Kidney epithelial cell (primary cell): ENCODE measurements around the gene DOC2B. TPM values are rescaled to one million over a fixed set of nuclear protein-coding genes. Genes with fewer than 3 reads are reported as not detected.
"Not testable (repeated sequence)": the region's sequence is repeated elsewhere in the genome, so short reads cannot be mapped to it uniquely, and the experiment has no call there.

Source experiments
- DNase-seq: peaks from one replicate; pipeline ENCODE4 v3.0.0-alpha.2; 2010; ENCODE audit warnings: low read depth
- H3K27me3 ChIP-seq: 2 replicates; pipeline ENCODE4 v1.6.0; 2011; ENCODE audit warnings: low read length; ENCODE audit not compliant: control insufficient read depth, insufficient read depth
- H3K36me3 ChIP-seq: 2 replicates; pipeline ENCODE4 v1.5.1; 2011; ENCODE audit warnings: low read length; ENCODE audit not compliant: control insufficient read depth, insufficient read depth
- H3K4me3 ChIP-seq: 2 replicates; pipeline ENCODE4 v1.5.1; 2011; ENCODE audit warnings: low read depth, mild to moderate bottlenecking, control low read depth, low read length
- CTCF ChIP-seq: IDR thresholded peaks from 2 replicates; pipeline ENCODE4 v1.5.1; 2011; ENCODE audit warnings: mild to moderate bottlenecking, moderate library complexity, low read length, control low read depth, inconsistent platforms; ENCODE audit not compliant: insufficient read depth, poor library complexity, severe bottlenecking
- total RNA-seq: library from RNA; depleted of rRNA; stranded (reverse); fragments of >200 nt; gene quantifications from 2 replicates; pipeline ENCODE4 v1.2.3, GENCODE V29; 2015

DOC2B gene
- total RNA-seq, 1 donor from 2014 or later, result 38.1 TPM

GRCh38 chr17:143785-144281, 37.6 kb downstream of the DOC2B start:
- Histone ChIP-seq H3K4me3 (no peak overlapping the region), H3K27me3 (no peaks in the 10 kb centered on the region), H3K36me3 (peaks cover 1% of the 10 kb centered on the region)
- DNase-seq, result no peak
- peak; percentile 67 for TF ChIP-seq CTCF

- no peak overlapping the region for H3K4me3 ChIP-seq
- TF ChIP-seq CTCF, result no peak
- no peak for DNase-seq
Measured at GRCh38 chr17:142876-143784, 38.3 kb downstream of the DOC2B start.

GRCh38 chr17:142102-142661, 39.3 kb downstream of the DOC2B start:
- Histone ChIP-seq H3K27me3 (no peaks in the 10 kb centered on the region), H3K4me3 (no peak overlapping the region), H3K36me3 (peaks cover 1% of the 10 kb centered on the region)
- no peak for TF ChIP-seq CTCF
- no peak for DNase-seq

More at GRCh38 chr17:142876-143784, 38.3 kb downstream of the DOC2B start:
- Histone ChIP-seq H3K27me3 (no peaks in the 10 kb centered on the region), H3K36me3 (peaks cover 1% of the 10 kb centered on the region)

GRCh38 chr17:139401-140205, 41.8 kb downstream of the DOC2B start:
- H3K27me3 ChIP-seq, DNase-seq, H3K36me3 ChIP-seq, H3K4me3 ChIP-seq: not testable (repeated sequence)

- not testable (repeated sequence) for H3K4me3 ChIP-seq, DNase-seq, H3K27me3 ChIP-seq, H3K36me3 ChIP-seq
Measured at GRCh38 chr17:137166-137807, 44.2 kb downstream of the DOC2B start, which contains the start of gene SCGB1C2. Gene SCGB1C2, plus strand, starts transcription at chr17:137569. Its CDS starts 22 bp downstream, at chr17:137591.

- TF ChIP-seq CTCF, result peak; percentile 31
Measured at GRCh38 chr17:136531-136930, 44.9 kb downstream of the DOC2B start.

GRCh38 chr17:135895-136294, 45.6 kb downstream of the DOC2B start:
- DNase-seq, H3K4me3 ChIP-seq: not testable (repeated sequence)

More at GRCh38 chr17:136531-136930, 44.9 kb downstream of the DOC2B start:
- not testable (repeated sequence) for H3K36me3 ChIP-seq, DNase-seq, H3K27me3 ChIP-seq, H3K4me3 ChIP-seq

GRCh38 chr17:135022-135421, 46.4 kb downstream of the DOC2B start:
- H3K36me3 ChIP-seq, DNase-seq, H3K4me3 ChIP-seq, H3K27me3 ChIP-seq: not testable (repeated sequence)

More at GRCh38 chr17:135895-136294, 45.6 kb downstream of the DOC2B start:
- H3K36me3 ChIP-seq, H3K27me3 ChIP-seq: not testable (repeated sequence)

GRCh38 chr17:134332-134785, 47.1 kb downstream of the DOC2B start:
- DNase-seq, H3K36me3 ChIP-seq, H3K27me3 ChIP-seq, H3K4me3 ChIP-seq: not testable (repeated sequence)
